ENCODE data around the gene B3GALNT1.
A peak's percentile ranks its signal among the peaks of the same experiment; 100 is the strongest.

B3GALNT1 gene

GRCh38 chr3:161117646-161118045 is 12.5 kb upstream of the B3GALNT1 start:
- Histone ChIP-seq H3K4me1 (ENCODE audit: insufficient read depth, low read length) (no peaks in the 10 kb centered on the region), H3K27ac (ENCODE audit: low read depth, low read length) (no peak overlapping the region), H3K4me3 (ENCODE audit: low read length) (no peak overlapping the region), H3K36me3 (ENCODE audit: insufficient read depth, low read length) (no peaks in the 10 kb centered on the region), H3K9ac (ENCODE audit: low read depth, low read length) (no peak overlapping the region), H3K9me3 (ENCODE audit: insufficient read depth, low read depth, low read length) (peaks cover 32% of the 10 kb centered on the region), H3K27me3 (ENCODE audit: insufficient read depth, low read length) (no peaks in the 10 kb centered on the region)
- WGBS, result 93% methylated on average over 2 of the region's 3 CpGs

- Histone ChIP-seq H3K4me1 (ENCODE audit: insufficient read depth, low read length) (peaks cover 5% of the 10 kb centered on the region; the same call in 1 of the 2 replicates), H3K4me3 (ENCODE audit: low read length) (no peak overlapping the region), H3K36me3 (ENCODE audit: insufficient read depth, low read length) (no peaks in the 10 kb centered on the region), H3K27ac (ENCODE audit: low read depth, low read length) (no peak overlapping the region), H3K27me3 (ENCODE audit: insufficient read depth, low read length) (peaks cover 29% of the 10 kb centered on the region), H3K9me3 (ENCODE audit: insufficient read depth, low read depth, low read length) (no peaks in the 10 kb centered on the region), H3K9ac (ENCODE audit: low read depth, low read length) (no peak overlapping the region)
- WGBS, result 92% methylated on average over 1 of the region's 1 CpG
These were observed 3.7 kb upstream of the B3GALNT1 start for GRCh38 chr3:161108840-161109239.

DNA sequence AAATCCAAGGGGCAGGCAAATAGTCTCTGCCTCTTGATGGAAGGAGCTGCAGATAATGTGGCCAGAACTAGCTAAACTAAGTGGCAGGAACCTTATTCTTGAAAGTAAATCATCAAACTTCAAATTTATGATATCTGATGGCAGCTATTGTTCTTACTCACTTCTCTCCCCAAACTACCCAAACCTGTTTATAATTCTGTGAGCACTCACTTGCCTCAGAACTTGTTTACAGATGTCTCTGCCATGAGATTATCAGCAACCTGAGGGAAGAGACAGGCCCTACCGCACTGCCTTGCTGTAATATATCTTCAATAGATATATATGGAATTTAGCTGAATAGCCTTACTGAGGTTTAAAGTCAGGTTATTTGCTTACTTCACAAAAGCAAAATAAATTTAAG is 2.2 kb upstream of the B3GALNT1 start:
- WGBS, result no CpG with 5 or more reads among the region's 1 CpG
- no peak overlapping the region for H3K9ac ChIP-seq (ENCODE audit: low read depth, low read length)
- no peaks in the 10 kb centered on the region for H3K9me3 ChIP-seq (ENCODE audit: insufficient read depth, low read depth, low read length)
- peaks cover 34% of the 10 kb centered on the region for H3K27me3 ChIP-seq (ENCODE audit: insufficient read depth, low read length)
- H3K4me3 ChIP-seq (ENCODE audit: low read length), result no peak overlapping the region
- no peak overlapping the region for H3K27ac ChIP-seq (ENCODE audit: low read depth, low read length)
- H3K36me3 ChIP-seq (ENCODE audit: insufficient read depth, low read length), result peaks cover 3% of the 10 kb centered on the region; the same call in 1 of the 2 replicates
- H3K4me1 ChIP-seq (ENCODE audit: insufficient read depth, low read length), result peaks cover 5% of the 10 kb centered on the region; the same call in 1 of the 2 replicates

- peak overlapping the region; percentile 68 for H3K4me3 ChIP-seq (ENCODE audit: low read length)
- H3K4me1 ChIP-seq (ENCODE audit: insufficient read depth, low read length), result peaks cover 5% of the 10 kb centered on the region; the same call in 1 of the 2 replicates
- H3K27ac ChIP-seq (ENCODE audit: low read depth, low read length), result no peak overlapping the region
- peak overlapping the region; percentile 80; the same call in 1 of the 2 replicates for H3K9ac ChIP-seq (ENCODE audit: low read depth, low read length)
- peaks cover 3% of the 10 kb centered on the region; the same call in 1 of the 2 replicates for H3K36me3 ChIP-seq (ENCODE audit: insufficient read depth, low read length)
- H3K27me3 ChIP-seq (ENCODE audit: insufficient read depth, low read length), result peaks cover 34% of the 10 kb centered on the region
- no peaks in the 10 kb centered on the region for H3K9me3 ChIP-seq (ENCODE audit: insufficient read depth, low read depth, low read length)
- 93% methylated on average over 22 of the region's 22 CpGs for WGBS
These were observed 1.3 kb downstream of the B3GALNT1 start for GRCh38 chr3:161103776-161104385.

DNA sequence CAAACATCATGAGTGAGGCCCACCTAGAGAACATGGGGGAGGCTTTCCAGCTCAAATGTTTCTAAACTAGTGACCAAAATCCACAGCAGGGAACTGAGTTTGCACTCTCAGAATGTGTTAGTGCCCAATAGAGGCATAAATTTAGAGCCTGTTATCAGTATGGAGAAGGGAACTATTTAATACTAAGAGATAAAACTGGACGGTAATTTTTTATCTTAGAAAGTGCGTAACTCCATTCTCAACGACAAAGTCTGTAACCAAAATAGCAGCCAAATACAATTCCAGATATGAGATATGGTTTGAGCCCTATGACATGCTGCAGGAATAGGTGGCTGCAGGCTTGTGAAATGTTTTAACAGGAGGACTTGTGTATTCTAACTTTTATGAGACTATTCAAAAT is 3.5 kb downstream of the B3GALNT1 start:
- H3K9ac ChIP-seq (ENCODE audit: low read depth, low read length), result no peak overlapping the region
- H3K4me1 ChIP-seq (ENCODE audit: insufficient read depth, low read length), result peaks cover 5% of the 10 kb centered on the region; the same call in 1 of the 2 replicates
- peaks cover 33% of the 10 kb centered on the region for H3K27me3 ChIP-seq (ENCODE audit: insufficient read depth, low read length)
- 100% methylated on average over 3 of the region's 3 CpGs for WGBS
- H3K9me3 ChIP-seq (ENCODE audit: insufficient read depth, low read depth, low read length), result no peaks in the 10 kb centered on the region
- H3K4me3 ChIP-seq (ENCODE audit: low read length), result no peak overlapping the region
- H3K36me3 ChIP-seq (ENCODE audit: insufficient read depth, low read length), result peaks cover 3% of the 10 kb centered on the region; the same call in 1 of the 2 replicates
- H3K27ac ChIP-seq (ENCODE audit: low read depth, low read length), result no peak overlapping the region

GRCh38 chr3:161100994-161101393 is 4.2 kb downstream of the B3GALNT1 start:
- H3K27me3 ChIP-seq (ENCODE audit: insufficient read depth, low read length), result peaks cover 27% of the 10 kb centered on the region
- peaks cover 5% of the 10 kb centered on the region; the same call in 1 of the 2 replicates for H3K4me1 ChIP-seq (ENCODE audit: insufficient read depth, low read length)
- H3K36me3 ChIP-seq (ENCODE audit: insufficient read depth, low read length), result peaks cover 3% of the 10 kb centered on the region; the same call in 1 of the 2 replicates
- H3K9me3 ChIP-seq (ENCODE audit: insufficient read depth, low read depth, low read length), result no peaks in the 10 kb centered on the region
- no peak overlapping the region for H3K9ac ChIP-seq (ENCODE audit: low read depth, low read length)
- WGBS, result 92% methylated on average over 6 of the region's 6 CpGs
- no peak overlapping the region for H3K4me3 ChIP-seq (ENCODE audit: low read length)
- no peak overlapping the region for H3K27ac ChIP-seq (ENCODE audit: low read depth, low read length)

DNA sequence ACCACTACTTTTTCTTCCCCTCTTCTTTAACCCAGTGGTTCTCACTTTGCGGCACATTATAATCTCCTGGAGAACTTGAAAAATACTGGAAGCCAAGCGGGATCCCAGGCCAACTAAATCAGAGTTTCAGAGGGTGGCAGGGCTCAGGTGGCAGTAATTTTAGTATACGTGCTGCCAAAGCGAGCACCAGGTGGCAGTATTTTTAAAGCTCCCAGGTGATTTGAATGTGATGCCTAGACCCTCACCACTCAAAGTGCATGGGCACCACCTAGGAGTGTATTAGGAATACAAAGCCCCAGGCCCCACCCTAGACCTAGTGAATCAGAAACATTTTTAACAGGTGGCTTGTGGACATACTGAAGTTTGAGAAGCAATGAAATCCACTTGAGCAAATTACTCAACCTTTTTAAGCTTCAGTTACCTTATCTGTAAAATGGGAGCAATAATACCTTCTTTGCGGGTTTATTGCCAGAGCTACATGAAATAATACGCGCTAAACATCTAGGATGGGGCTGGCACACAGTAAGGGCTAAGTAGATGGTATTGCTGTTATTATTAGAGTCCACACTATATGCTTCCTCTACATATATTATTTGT is 8.3 kb downstream of the B3GALNT1 start:
- Histone ChIP-seq H3K36me3 (ENCODE audit: insufficient read depth, low read length) (no peaks in the 10 kb centered on the region), H3K27ac (ENCODE audit: low read depth, low read length) (no peak overlapping the region), H3K27me3 (ENCODE audit: insufficient read depth, low read length) (no peaks in the 10 kb centered on the region), H3K4me3 (ENCODE audit: low read length) (no peak overlapping the region), H3K4me1 (ENCODE audit: insufficient read depth, low read length) (no peaks in the 10 kb centered on the region), H3K9me3 (ENCODE audit: insufficient read depth, low read depth, low read length) (no peaks in the 10 kb centered on the region), H3K9ac (ENCODE audit: low read depth, low read length) (no peak overlapping the region)
- WGBS, result 79% methylated on average over 7 of the region's 7 CpGs

GRCh38 chr3:161093895-161094294 is 11.3 kb downstream of the B3GALNT1 start:
- no peaks in the 10 kb centered on the region for H3K27me3 ChIP-seq (ENCODE audit: insufficient read depth, low read length)
- H3K36me3 ChIP-seq (ENCODE audit: insufficient read depth, low read length), result no peaks in the 10 kb centered on the region
- no peaks in the 10 kb centered on the region for H3K4me1 ChIP-seq (ENCODE audit: insufficient read depth, low read length)
- H3K9me3 ChIP-seq (ENCODE audit: insufficient read depth, low read depth, low read length), result no peaks in the 10 kb centered on the region
- H3K9ac ChIP-seq (ENCODE audit: low read depth, low read length), result no peak overlapping the region
- no peak overlapping the region for H3K27ac ChIP-seq (ENCODE audit: low read depth, low read length)
- H3K4me3 ChIP-seq (ENCODE audit: low read length), result no peak overlapping the region

GRCh38 chr3:161084277-161084676 is 20.9 kb downstream of the B3GALNT1 start:
- Histone ChIP-seq H3K36me3 (ENCODE audit: insufficient read depth, low read length) (peaks cover 11% of the 10 kb centered on the region; the same call in 1 of the 2 replicates), H3K27me3 (ENCODE audit: insufficient read depth, low read length) (no peaks in the 10 kb centered on the region), H3K9me3 (ENCODE audit: insufficient read depth, low read depth, low read length) (no peaks in the 10 kb centered on the region), H3K4me3 (ENCODE audit: low read length) (no peak overlapping the region), H3K27ac (ENCODE audit: low read depth, low read length) (no peak overlapping the region), H3K9ac (ENCODE audit: low read depth, low read length) (no peak overlapping the region), H3K4me1 (ENCODE audit: insufficient read depth, low read length) (no peaks in the 10 kb centered on the region)
- WGBS, result 94% methylated on average over 2 of the region's 2 CpGs

DNA sequence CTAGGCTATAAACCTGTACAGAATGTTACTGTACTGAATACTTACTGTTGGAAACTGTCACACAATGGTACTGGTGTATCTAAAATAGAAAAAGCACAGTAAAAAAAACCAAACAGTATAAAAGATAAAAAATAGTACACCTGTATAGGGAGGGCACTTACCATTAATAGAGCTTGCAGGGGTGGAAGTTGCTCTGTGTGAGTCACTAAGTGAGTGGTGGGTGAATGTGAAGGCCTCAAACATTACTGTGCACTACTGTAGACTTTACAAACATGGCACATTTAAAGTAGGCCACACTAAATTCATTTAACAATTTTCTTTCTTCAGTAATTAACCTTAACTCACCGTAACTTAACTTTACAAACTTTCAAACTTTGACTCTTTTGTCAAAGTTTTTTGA is 22.0 kb downstream of the B3GALNT1 start:
- 97% methylated on average over 1 of the region's 1 CpG for WGBS
- no peak overlapping the region for H3K9ac ChIP-seq (ENCODE audit: low read depth, low read length)
- H3K27ac ChIP-seq (ENCODE audit: low read depth, low read length), result no peak overlapping the region
- peaks cover 11% of the 10 kb centered on the region; the same call in 1 of the 2 replicates for H3K36me3 ChIP-seq (ENCODE audit: insufficient read depth, low read length)
- H3K27me3 ChIP-seq (ENCODE audit: insufficient read depth, low read length), result no peaks in the 10 kb centered on the region
- H3K9me3 ChIP-seq (ENCODE audit: insufficient read depth, low read depth, low read length), result no peaks in the 10 kb centered on the region
- no peaks in the 10 kb centered on the region for H3K4me1 ChIP-seq (ENCODE audit: insufficient read depth, low read length)
- no peak overlapping the region for H3K4me3 ChIP-seq (ENCODE audit: low read length)

GRCh38 chr3:161082063-161082462 is 23.1 kb downstream of the B3GALNT1 start:
- no peaks in the 10 kb centered on the region for H3K9me3 ChIP-seq (ENCODE audit: insufficient read depth, low read depth, low read length)
- peaks cover 11% of the 10 kb centered on the region; the same call in 1 of the 2 replicates for H3K36me3 ChIP-seq (ENCODE audit: insufficient read depth, low read length)
- H3K27me3 ChIP-seq (ENCODE audit: insufficient read depth, low read length), result no peaks in the 10 kb centered on the region
- WGBS, result 80% methylated on average over 2 of the region's 2 CpGs
- H3K4me1 ChIP-seq (ENCODE audit: insufficient read depth, low read length), result no peaks in the 10 kb centered on the region
- H3K27ac ChIP-seq (ENCODE audit: low read depth, low read length), result no peak overlapping the region
- no peak overlapping the region for H3K9ac ChIP-seq (ENCODE audit: low read depth, low read length)
- no peak overlapping the region for H3K4me3 ChIP-seq (ENCODE audit: low read length)

All from HUES64 (cell line).